Stimulated activated CD8-positive, alpha-beta memory T cell treated with anti-CD3 and anti-CD28 coated beads, Interleukin-7, amount 100 ng/mL, for 24 hours (primary cell): Measurements from ENCODE around the gene NXF2B.
"Not testable (repeated sequence)": the region's sequence is repeated elsewhere in the genome, so short reads cannot be mapped to it uniquely, and the experiment has no call there.

Experiments used
- DNase-seq: peaks from one replicate; pipeline ENCODE4 v3.0.0-alpha.2; 2020; ENCODE audit warnings: low read depth

Gene NXF2B

GRCh38 chrX:102439908-102440307 lies at the start of gene NXF2B:
Gene NXF2B (minus strand): TSS chrX:102440008. CDS start chrX:102380036, 59,972 bp downstream.
- not testable (repeated sequence) for DNase-seq

GRCh38 chrX:102478765-102479164 lies 39.0 kb upstream of the NXF2B start:
- not testable (repeated sequence) for DNase-seq

- not testable (repeated sequence) for DNase-seq
Measured at GRCh38 chrX:102471762-102472220, 32.0 kb upstream of the NXF2B start, which contains the start of gene TCP11X2. Gene TCP11X2 (minus strand): TSS chrX:102471812.

- DNase-seq: not testable (repeated sequence)
Measured at GRCh38 chrX:102470215-102470614, 30.4 kb upstream of the NXF2B start.

- not testable (repeated sequence) for DNase-seq
Measured at GRCh38 chrX:102458615-102459014, 18.8 kb upstream of the NXF2B start.

GRCh38 chrX:102414493-102414892 lies 25.3 kb downstream of the NXF2B start:
- DNase-seq: not testable (repeated sequence)

- peak; percentile 30 for DNase-seq
Measured at GRCh38 chrX:102345916-102346315, 93.9 kb downstream of the NXF2B start.

- DNase-seq: no peak
Measured at GRCh38 chrX:102341867-102342266, 97.9 kb downstream of the NXF2B start.

- DNase-seq: no peak
Measured at GRCh38 chrX:102339312-102340298, 100.2 kb downstream of the NXF2B start.

- DNase-seq: no peak
Measured at GRCh38 chrX:102338162-102338561, 101.6 kb downstream of the NXF2B start.
